Neuron (in vitro differentiated cells): ENCODE results near the gene FGF12.

Experiments used
- H2AFZ ChIP-seq: one replicate; pipeline ENCODE4 v1.6.1; 2013; ENCODE audit warnings: low read depth, mild to moderate bottlenecking, inconsistent platforms, low read length, moderate library complexity
- H3K27me3 ChIP-seq: one replicate; pipeline ENCODE4 v1.6.1; 2013; ENCODE audit warnings: low read length; ENCODE audit not compliant: insufficient read depth
- H3K36me3 ChIP-seq: one replicate; pipeline ENCODE4 v1.6.1; 2013; ENCODE audit warnings: low read length; ENCODE audit not compliant: insufficient read depth
- H3K4me1 ChIP-seq: one replicate; pipeline ENCODE4 v1.6.1; 2013; ENCODE audit warnings: low read length; ENCODE audit not compliant: insufficient read depth
- H3K4me3 ChIP-seq: 2 replicates; pipeline ENCODE4 v1.5.1; 2013; ENCODE audit warnings: mild to moderate bottlenecking, low read length, moderate library complexity
- H3K9me3 ChIP-seq: one replicate; pipeline ENCODE4 v1.6.1; 2013; ENCODE audit warnings: low read length

Gene FGF12

DNA sequence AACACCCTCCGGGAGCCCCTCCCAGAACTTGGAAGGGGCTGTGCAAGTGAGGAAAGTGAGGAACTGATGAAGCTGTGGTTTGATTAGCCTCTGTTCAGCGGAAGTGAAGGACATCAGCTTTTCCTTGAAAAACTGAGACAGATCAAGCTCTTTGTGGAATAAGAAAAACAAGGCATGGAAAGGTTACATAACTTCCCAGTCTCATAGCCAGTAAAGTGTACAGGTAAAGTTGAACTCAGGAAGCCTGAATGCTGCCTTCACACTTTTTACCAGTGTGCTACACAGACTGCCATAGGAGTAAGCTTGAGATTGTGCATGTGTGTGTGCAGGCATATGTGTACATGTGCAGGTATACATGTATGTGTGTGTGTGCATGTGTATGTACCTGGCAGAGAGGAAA, 293.2 kb downstream of the FGF12 start:
- H3K4me1 ChIP-seq = no peaks in the 10 kb centered on the region
- no peaks in the 10 kb centered on the region for H3K36me3 ChIP-seq
- H3K4me3 ChIP-seq = no peak overlapping the region

GRCh38 chr3:192433704-192434103, 293.6 kb downstream of the FGF12 start:
- Histone ChIP-seq H2AFZ (no peak overlapping the region), H3K36me3 (no peaks in the 10 kb centered on the region), H3K27me3 (no peaks in the 10 kb centered on the region), H3K9me3 (no peaks in the 10 kb centered on the region), H3K4me3 (no peak overlapping the region), H3K4me1 (no peaks in the 10 kb centered on the region)

More for the DNA sequence above, 293.2 kb downstream of the FGF12 start:
- Histone ChIP-seq H2AFZ (no peak overlapping the region), H3K27me3 (no peaks in the 10 kb centered on the region), H3K9me3 (no peaks in the 10 kb centered on the region)

GRCh38 chr3:192422997-192423342, 304.4 kb downstream of the FGF12 start:
- no peaks in the 10 kb centered on the region for H3K27me3 ChIP-seq
- no peak overlapping the region for H3K4me3 ChIP-seq
- no peaks in the 10 kb centered on the region for H3K36me3 ChIP-seq
- H3K9me3 ChIP-seq = no peaks in the 10 kb centered on the region
- H3K4me1 ChIP-seq = peaks cover under 1% of the 10 kb centered on the region
- no peak overlapping the region for H2AFZ ChIP-seq

GRCh38 chr3:192422321-192422996, 304.9 kb downstream of the FGF12 start:
- no peaks in the 10 kb centered on the region for H3K36me3 ChIP-seq
- no peaks in the 10 kb centered on the region for H3K27me3 ChIP-seq
- H3K4me1 ChIP-seq = peaks cover 5% of the 10 kb centered on the region
- no peaks in the 10 kb centered on the region for H3K9me3 ChIP-seq
- H2AFZ ChIP-seq = no peak overlapping the region
- H3K4me3 ChIP-seq = no peak overlapping the region

DNA sequence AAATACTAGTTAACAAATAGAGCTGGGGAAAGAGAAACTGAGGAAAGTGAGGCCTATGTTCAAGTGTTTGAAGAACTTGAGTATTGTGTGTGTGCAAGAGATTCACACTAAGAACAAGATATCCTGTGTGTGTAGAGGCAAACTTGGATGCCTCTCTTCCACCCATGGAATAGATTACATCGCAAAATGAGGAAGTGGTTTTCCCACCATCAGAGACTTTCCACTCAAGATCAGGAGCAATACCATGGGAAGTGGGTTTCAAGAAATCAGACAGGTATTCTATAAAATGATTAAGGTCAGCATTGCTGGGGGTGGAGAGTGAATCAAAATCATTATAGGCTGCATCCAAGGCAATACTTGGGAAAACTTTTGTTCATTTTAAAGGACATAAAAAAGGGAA, 308.0 kb downstream of the FGF12 start:
- peaks cover 14% of the 10 kb centered on the region for H3K4me1 ChIP-seq
- no peaks in the 10 kb centered on the region for H3K27me3 ChIP-seq
- no peak overlapping the region for H3K4me3 ChIP-seq
- H3K9me3 ChIP-seq = no peaks in the 10 kb centered on the region
- H2AFZ ChIP-seq = no peak overlapping the region
- no peaks in the 10 kb centered on the region for H3K36me3 ChIP-seq

GRCh38 chr3:192417559-192418055, 309.7 kb downstream of the FGF12 start:
- H3K27me3 ChIP-seq = no peaks in the 10 kb centered on the region
- H3K9me3 ChIP-seq = no peaks in the 10 kb centered on the region
- no peak overlapping the region for H2AFZ ChIP-seq
- peaks cover 14% of the 10 kb centered on the region for H3K4me1 ChIP-seq
- no peak overlapping the region for H3K4me3 ChIP-seq
- no peaks in the 10 kb centered on the region for H3K36me3 ChIP-seq

DNA sequence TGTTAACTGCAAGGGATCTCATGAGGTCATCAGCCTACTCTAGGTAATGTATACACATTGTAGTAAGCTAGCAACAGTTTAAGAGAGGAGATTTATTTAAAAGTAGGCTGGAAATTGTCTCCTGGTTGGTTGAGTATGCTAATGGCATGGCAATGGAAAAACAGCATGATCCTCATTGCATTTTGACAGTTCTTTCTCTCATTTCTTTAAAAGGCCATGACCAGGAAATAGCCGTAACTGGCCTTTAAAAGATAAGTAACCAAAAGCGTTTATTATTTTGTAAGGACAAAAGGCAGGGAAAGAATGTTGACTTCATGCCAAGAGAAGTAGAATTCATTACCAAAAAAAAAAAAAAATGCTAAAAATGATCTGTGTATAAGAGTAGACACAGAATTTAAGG, 310.3 kb downstream of the FGF12 start:
- Histone ChIP-seq H3K27me3 (no peaks in the 10 kb centered on the region), H3K4me1 (peaks cover 14% of the 10 kb centered on the region), H3K4me3 (no peak overlapping the region), H2AFZ (no peak overlapping the region), H3K36me3 (no peaks in the 10 kb centered on the region), H3K9me3 (no peaks in the 10 kb centered on the region)

DNA sequence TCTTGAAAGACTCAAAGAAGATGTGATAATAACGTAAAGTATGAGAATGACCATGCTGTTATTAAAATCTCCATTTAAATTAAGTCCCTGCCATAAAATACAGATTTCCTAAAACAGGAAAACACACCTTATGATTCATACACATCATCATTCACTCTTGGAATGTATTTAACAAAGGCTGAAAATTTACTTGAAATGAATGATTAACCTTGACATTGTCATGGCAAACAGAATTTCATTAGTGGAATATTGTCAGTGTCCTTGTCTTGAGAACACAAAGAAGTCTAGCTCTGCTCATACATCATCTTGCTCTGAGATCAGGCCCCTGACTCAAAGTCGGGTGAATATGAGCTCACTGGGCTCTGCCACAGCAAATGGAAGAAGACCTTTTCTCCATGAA, 313.9 kb downstream of the FGF12 start:
- Histone ChIP-seq H3K4me3 (no peak overlapping the region), H2AFZ (no peak overlapping the region), H3K4me1 (peaks cover 20% of the 10 kb centered on the region), H3K27me3 (no peaks in the 10 kb centered on the region), H3K36me3 (no peaks in the 10 kb centered on the region), H3K9me3 (no peaks in the 10 kb centered on the region)

DNA sequence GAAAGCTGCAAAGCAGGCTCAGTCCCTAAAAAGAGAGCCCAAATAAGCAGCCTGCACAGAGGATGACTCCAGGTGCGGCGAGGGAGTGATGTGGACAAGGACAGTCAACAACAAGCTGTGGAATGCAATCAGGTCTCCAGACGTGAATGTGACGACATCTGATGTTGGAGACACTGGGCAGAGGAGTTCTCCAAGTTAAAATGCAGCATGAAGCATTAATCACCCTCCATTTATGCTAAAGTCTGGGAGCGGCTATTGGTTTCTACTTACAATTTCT, 316.7 kb downstream of the FGF12 start:
- Histone ChIP-seq H2AFZ (no peak overlapping the region), H3K27me3 (no peaks in the 10 kb centered on the region), H3K9me3 (no peaks in the 10 kb centered on the region), H3K4me1 (peaks cover 7% of the 10 kb centered on the region), H3K4me3 (no peak overlapping the region), H3K36me3 (no peaks in the 10 kb centered on the region)

- Histone ChIP-seq H3K4me3 (peak overlapping the region; percentile 81), H3K27me3 (no peaks in the 10 kb centered on the region), H2AFZ (peak overlapping the region; percentile 97), H3K9me3 (no peaks in the 10 kb centered on the region), H3K36me3 (no peaks in the 10 kb centered on the region), H3K4me1 (peaks cover 7% of the 10 kb centered on the region)
Observed at GRCh38 chr3:192409838-192410683, 317.3 kb downstream of the FGF12 start.

- Histone ChIP-seq H2AFZ (peak overlapping the region; percentile 97), H3K9me3 (no peaks in the 10 kb centered on the region), H3K4me3 (peak overlapping the region; percentile 81), H3K36me3 (no peaks in the 10 kb centered on the region), H3K27me3 (no peaks in the 10 kb centered on the region), H3K4me1 (peaks cover 7% of the 10 kb centered on the region)
Observed at GRCh38 chr3:192409201-192409837, 318.0 kb downstream of the FGF12 start.

DNA sequence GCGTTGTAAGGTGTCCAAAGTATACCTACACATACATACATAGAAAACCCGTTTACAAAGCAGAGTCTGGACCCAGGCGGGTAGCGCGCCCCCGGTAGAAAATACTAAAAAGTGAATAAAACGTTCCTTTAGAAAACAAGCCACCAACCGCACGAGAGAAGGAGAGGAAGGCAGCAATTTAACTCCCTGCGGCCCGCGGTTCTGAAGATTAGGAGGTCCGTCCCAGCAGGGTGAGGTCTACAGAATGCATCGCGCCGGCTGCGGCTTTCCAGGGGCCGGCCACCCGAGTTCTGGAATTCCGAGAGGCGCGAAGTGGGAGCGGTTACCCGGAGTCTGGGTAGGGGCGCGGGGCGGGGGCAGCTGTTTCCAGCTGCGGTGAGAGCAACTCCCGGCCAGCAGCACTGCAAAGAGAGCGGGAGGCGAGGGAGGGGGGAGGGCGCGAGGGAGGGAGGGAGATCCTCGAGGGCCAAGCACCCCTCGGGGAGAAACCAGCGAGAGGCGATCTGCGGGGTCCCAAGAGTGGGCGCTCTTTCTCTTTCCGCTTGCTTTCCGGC, 318.6 kb downstream of the FGF12 start:
- H3K4me3 ChIP-seq = peak overlapping the region; percentile 81
- H2AFZ ChIP-seq = peak overlapping the region; percentile 97
- H3K36me3 ChIP-seq = no peaks in the 10 kb centered on the region
- peaks cover 7% of the 10 kb centered on the region for H3K4me1 ChIP-seq
- H3K27me3 ChIP-seq = no peaks in the 10 kb centered on the region
- no peaks in the 10 kb centered on the region for H3K9me3 ChIP-seq

DNA sequence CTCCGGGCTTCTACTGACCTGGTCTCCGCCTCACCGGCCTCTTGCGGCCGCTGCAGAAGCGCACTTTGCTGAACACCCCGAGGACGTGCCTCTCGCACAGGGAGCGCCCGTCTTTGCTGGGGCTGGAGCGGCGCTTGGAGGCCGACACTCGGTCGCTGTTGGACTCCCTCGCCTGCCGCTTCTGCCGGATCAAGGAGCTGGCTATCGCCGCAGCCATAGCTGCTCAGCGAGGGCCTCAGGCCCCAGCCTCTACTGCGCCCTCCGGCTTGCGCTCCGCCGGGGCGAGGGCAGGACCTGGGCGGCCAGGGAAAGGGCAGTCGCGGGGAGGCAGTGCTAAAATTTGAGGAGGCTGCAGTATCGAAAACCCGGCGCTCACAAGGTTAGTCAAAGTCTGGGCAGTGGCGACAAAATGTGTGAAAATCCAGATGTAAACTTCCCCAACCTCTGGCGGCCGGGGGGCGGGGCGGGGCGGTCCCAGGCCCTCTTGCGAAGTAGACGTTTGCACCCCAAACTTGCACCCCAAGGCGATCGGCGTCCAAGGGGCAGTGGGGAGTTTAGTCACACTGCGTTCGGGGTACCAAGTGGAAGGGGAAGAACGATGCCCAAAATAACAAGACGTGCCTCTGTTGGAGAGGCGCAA, 319.2 kb downstream of the FGF12 start:
- H3K9me3 ChIP-seq = no peaks in the 10 kb centered on the region
- peak overlapping the region; percentile 97 for H2AFZ ChIP-seq
- no peaks in the 10 kb centered on the region for H3K27me3 ChIP-seq
- peak overlapping the region; percentile 81 for H3K4me3 ChIP-seq
- no peaks in the 10 kb centered on the region for H3K36me3 ChIP-seq
- peaks cover 7% of the 10 kb centered on the region for H3K4me1 ChIP-seq
